T-helper 22 cell (primary cell): ENCODE data around the gene NKPD1.

Source experiments
- DNase-seq: peaks from one replicate; pipeline ENCODE4 v3.0.0-alpha.2; 2020; ENCODE audit warnings: low read depth

NKPD1 gene

GRCh38 chr19:45172611-45173208 lies 11.9 kb upstream of the NKPD1 start:
- DNase-seq, result no peak

- DNase-seq, result no peak
Observed at GRCh38 chr19:45172173-45172572, 11.4 kb upstream of the NKPD1 start.

- peak; percentile 35 for DNase-seq
Observed at GRCh38 chr19:45171211-45171623, 10.4 kb upstream of the NKPD1 start.

GRCh38 chr19:45170146-45171106 lies 9.6 kb upstream of the NKPD1 start:
- no peak for DNase-seq

- DNase-seq, result no peak
Observed at GRCh38 chr19:45169602-45170001, 8.8 kb upstream of the NKPD1 start.

GRCh38 chr19:45168767-45169351 lies 8.1 kb upstream of the NKPD1 start:
- no peak for DNase-seq

- DNase-seq, result no peak
Observed at GRCh38 chr19:45166723-45167252, 6.0 kb upstream of the NKPD1 start.

- peak; percentile 53 for DNase-seq
Observed at GRCh38 chr19:45164577-45165335, 4.0 kb upstream of the NKPD1 start.

GRCh38 chr19:45163751-45164460 lies 3.1 kb upstream of the NKPD1 start:
- no peak for DNase-seq

GRCh38 chr19:45163156-45163555 lies 2.4 kb upstream of the NKPD1 start:
- no peak for DNase-seq

- DNase-seq, result no peak
Observed at GRCh38 chr19:45162608-45163143, 1.9 kb upstream of the NKPD1 start.

- DNase-seq, result no peak
Observed at GRCh38 chr19:45161738-45162607, 1.2 kb upstream of the NKPD1 start.

GRCh38 chr19:45159971-45160324 lies 834 bp downstream of the NKPD1 start:
- DNase-seq, result no peak

- no peak for DNase-seq
Observed at GRCh38 chr19:45159210-45159970, 1.4 kb downstream of the NKPD1 start.

GRCh38 chr19:45158503-45159209 lies 2.1 kb downstream of the NKPD1 start:
- no peak for DNase-seq

- DNase-seq, result no peak
Observed at GRCh38 chr19:45156751-45157150, 4.0 kb downstream of the NKPD1 start.

GRCh38 chr19:45156011-45156630 lies 4.7 kb downstream of the NKPD1 start:
- no peak for DNase-seq
